Left colon (tissue), 2 donors: Measurements from ENCODE around the gene HBD. TPM values are rescaled to one million over a fixed set of nuclear protein-coding genes. Genes with fewer than 3 reads are reported as not detected.

Experiments
- ATAC-seq: fragments of 200-7000 bp; cut with Tn5 transposase; one replicate; pipeline ENCODE4 v1.9.1; 2020; ENCODE audit warnings: mild to moderate bottlenecking, moderate library complexity
- DNase-seq, 2 donors: peaks; one replicate each; pipeline ENCODE4 v3.0.0-alpha.2; 2020
- intact Hi-C, 2 donors: fragments of 100-400 bp; cut with DNase I in 1 of 2; cut with micrococcal nuclease in 1 of 2; formaldehyde crosslinking; loops; one replicate each; pipeline versions ENCODE4 v1.11.2 to v1.14.0; 2022; cut with DNase I, micrococcal nuclease
- total RNA-seq, 2 donors: library from RNA; stranded (reverse); fragmentation: NEBNext Ultra II Directional; extraction: Animal tissue kit (Norgen Biotek cat#: 25700); gene quantifications; one replicate each; pipeline ENCODE4 v1.2.1, GENCODE V29; 2021
- donor health status: DM: no; HTN: no; CAD: no.
- donor health status: DM: yes; HTN: yes; CAD: no.

HBD gene
- total RNA-seq, 2 donors from 2014 or later = not detected

- ATAC-seq (no peak), DNase-seq (no peak)
- intact Hi-C loops = no loop called here
Measured at GRCh38 chr11:5204787-5205186, 29.5 kb downstream of the HBD start.

GRCh38 chr11:5203366-5203765, 30.9 kb downstream of the HBD start:
- DNase-seq (no peak), ATAC-seq (no peak)
- intact Hi-C loops = no loop called here

GRCh38 chr11:5200582-5200981, 33.7 kb downstream of the HBD start, which contains the start of gene OR51V1:
Gene OR51V1, minus strand, starts transcription at chr11:5200682. Its CDS starts 0 bp downstream, at chr11:5200682.
- DNase-seq (no peak), ATAC-seq (no peak)
- intact Hi-C loops = no loop called here

- DNase-seq (no peak), ATAC-seq (no peak)
- intact Hi-C loops = no loop called here
Measured at GRCh38 chr11:5198285-5198684, 36.0 kb downstream of the HBD start.

GRCh38 chr11:5197536-5197935, 36.7 kb downstream of the HBD start:
- DNase-seq = no peak
- ATAC-seq = no peak
- intact Hi-C loops = no loop called here

- DNase-seq = no peak
- ATAC-seq = no peak
- intact Hi-C loops = no loop called here
Measured at GRCh38 chr11:5196731-5197130, 37.6 kb downstream of the HBD start.

- no peak for ATAC-seq
- DNase-seq = no peak
- intact Hi-C loops = no loop called here
Measured at GRCh38 chr11:5196067-5196466, 38.2 kb downstream of the HBD start.

GRCh38 chr11:5192738-5193137, 41.5 kb downstream of the HBD start:
- no peak for DNase-seq
- no peak for ATAC-seq
- intact Hi-C loops = no loop called here

GRCh38 chr11:5188201-5188600, 46.1 kb downstream of the HBD start:
- DNase-seq (no peak), ATAC-seq (no peak)
- intact Hi-C loops = no loop called here

Other genes starting within 250 kb of the HBD start
- gene OR51L1, start 239.6 kb downstream of the HBD start, total RNA-seq = not detected
- not detected for gene OR52J3, start 188.0 kb downstream of the HBD start, total RNA-seq
- gene OR52E2, start 174.9 kb downstream of the HBD start, total RNA-seq = not detected
- not detected for gene OR52E1, start 164.9 kb downstream of the HBD start, total RNA-seq
- gene OR52A5, start 96.1 kb downstream of the HBD start, total RNA-seq = not detected
- gene OR52A1, start 79.7 kb downstream of the HBD start, total RNA-seq = not detected
- gene OR51V1, start 33.8 kb downstream of the HBD start, total RNA-seq = not detected
- 10 to 100 TPM in 1 of 2 donors, 1 to 10 TPM in 1; 9.3 to 25.8 TPM for gene HBB, start 7.4 kb downstream of the HBD start, total RNA-seq
- not detected for gene HBG1, start 15.4 kb upstream of the HBD start, total RNA-seq
- not detected for gene HBG2, start 20.3 kb upstream of the HBD start, total RNA-seq
- gene HBE1, start 35.5 kb upstream of the HBD start, total RNA-seq = not detected
- gene OR51B4, start 67.5 kb upstream of the HBD start, total RNA-seq = not detected
- gene OR51B2, start 89.8 kb upstream of the HBD start, total RNA-seq = not detected
- gene OR51B5, start 109.0 kb upstream of the HBD start, total RNA-seq = not detected
- gene OR51B6, start 117.0 kb upstream of the HBD start, total RNA-seq = not detected
- not detected for gene OR51M1, start 149.3 kb upstream of the HBD start, total RNA-seq
- not detected for gene OR51Q1, start 187.6 kb upstream of the HBD start, total RNA-seq
- not detected for gene OR51I1, start 207.0 kb upstream of the HBD start, total RNA-seq
- not detected for gene OR51I2, start 214.8 kb upstream of the HBD start, total RNA-seq